Parathyroid adenoma (tissue), 2 donors: Measurements from ENCODE around the gene RNF43.

Source experiments
- H2AFZ ChIP-seq: fragments of 300-600 bp; sonication (generic); one replicate; pipeline ENCODE4 v1.7.0; 2017; ENCODE audit warnings: antibody characterized with exemption, mild to moderate bottlenecking
- H3K27ac ChIP-seq: fragments of 300-600 bp; sonication (generic); one replicate; pipeline ENCODE4 v1.7.0; 2017
- H3K27me3 ChIP-seq: fragments of 300-600 bp; sonication (generic); one replicate; pipeline ENCODE4 v1.7.0; 2017; ENCODE audit warnings: low read length; ENCODE audit not compliant: control insufficient read depth, insufficient read depth
- H3K36me3 ChIP-seq: fragments of 300-600 bp; sonication (generic); one replicate; pipeline ENCODE4 v1.7.0; 2017; ENCODE audit warnings: low read length; ENCODE audit not compliant: control insufficient read depth, insufficient read depth
- H3K4me1 ChIP-seq: fragments of 300-600 bp; sonication (generic); one replicate; pipeline ENCODE4 v1.7.0; 2017; ENCODE audit warnings: control low read depth
- H3K4me2 ChIP-seq: fragments of 300-600 bp; sonication (generic); one replicate; pipeline ENCODE4 v1.7.0; 2017; ENCODE audit warnings: low read length
- H3K4me3 ChIP-seq: fragments of 300-600 bp; sonication (generic); one replicate; pipeline ENCODE4 v1.7.0; 2017; ENCODE audit warnings: low read depth, low read length
- H3K79me2 ChIP-seq: fragments of 300-600 bp; sonication (generic); one replicate; pipeline ENCODE4 v1.7.0; 2017; ENCODE audit warnings: control low read depth
- H3K9ac ChIP-seq: fragments of 300-600 bp; sonication (generic); one replicate; pipeline ENCODE4 v1.7.0; 2017; ENCODE audit warnings: mild to moderate bottlenecking
- H3K9me3 ChIP-seq: fragments of 300-600 bp; sonication (generic); one replicate; pipeline ENCODE4 v1.7.0; 2017; ENCODE audit warnings: low read length; ENCODE audit not compliant: control insufficient read depth
- CTCF ChIP-seq: fragments of 300-600 bp; sonication (generic); IDR thresholded peaks from one replicate; pipeline ENCODE4 v1.7.0; 2017; ENCODE audit warnings: antibody characterized with exemption, mild to moderate bottlenecking
- donor health status: primary hyperparathyroidism.

The RNF43 gene

DNA sequence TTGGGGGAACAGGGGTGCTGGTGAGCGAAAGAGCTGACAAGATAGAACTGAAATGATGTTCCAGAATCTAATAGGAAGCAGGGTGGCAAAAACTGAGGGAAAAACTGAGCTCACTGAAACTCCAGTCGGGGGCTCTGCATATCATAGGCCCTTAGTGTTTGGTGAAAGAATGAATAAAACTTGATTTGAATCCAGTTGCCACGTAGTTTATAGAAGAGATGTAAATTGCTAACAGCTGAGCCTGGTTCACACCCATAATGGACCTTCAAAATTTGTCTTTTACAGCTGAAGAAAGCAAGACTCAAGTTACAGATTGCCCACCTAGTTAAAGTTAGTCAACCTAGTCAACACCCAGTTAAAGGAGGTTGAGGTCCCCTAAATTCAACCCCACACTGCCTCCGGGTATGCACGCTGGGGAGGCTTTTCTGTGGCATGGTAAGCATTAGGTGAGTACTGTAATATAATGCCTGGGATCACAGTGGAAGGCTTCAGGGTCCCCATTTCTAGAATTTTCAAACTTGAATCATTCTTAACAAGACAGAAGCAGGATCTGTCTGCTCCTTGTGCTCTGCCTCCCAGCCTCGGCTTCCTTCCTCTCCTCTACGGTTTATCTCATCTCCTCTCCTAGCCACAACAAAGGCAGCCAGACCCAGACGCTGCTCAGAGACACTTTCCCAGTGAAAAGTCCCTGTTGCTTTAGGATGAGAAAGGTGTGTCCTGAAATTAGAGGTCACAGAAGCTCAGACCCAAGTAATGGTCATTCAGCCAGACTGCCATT lies 38.4 kb downstream of the RNF43 start:
- peak overlapping the region; percentile 58 for H3K27ac ChIP-seq
- peaks cover 48% of the 10 kb centered on the region for H3K4me1 ChIP-seq
- TF ChIP-seq CTCF = no peak
- H3K36me3 ChIP-seq = no peaks in the 10 kb centered on the region
- H2AFZ ChIP-seq = peak overlapping the region; percentile 78
- peak overlapping the region; percentile 26 for H3K4me2 ChIP-seq
- H3K9me3 ChIP-seq = no peaks in the 10 kb centered on the region
- no peaks in the 10 kb centered on the region for H3K79me2 ChIP-seq
- H3K4me3 ChIP-seq = no peak overlapping the region
- H3K9ac ChIP-seq = no peak overlapping the region
- no peaks in the 10 kb centered on the region for H3K27me3 ChIP-seq

DNA sequence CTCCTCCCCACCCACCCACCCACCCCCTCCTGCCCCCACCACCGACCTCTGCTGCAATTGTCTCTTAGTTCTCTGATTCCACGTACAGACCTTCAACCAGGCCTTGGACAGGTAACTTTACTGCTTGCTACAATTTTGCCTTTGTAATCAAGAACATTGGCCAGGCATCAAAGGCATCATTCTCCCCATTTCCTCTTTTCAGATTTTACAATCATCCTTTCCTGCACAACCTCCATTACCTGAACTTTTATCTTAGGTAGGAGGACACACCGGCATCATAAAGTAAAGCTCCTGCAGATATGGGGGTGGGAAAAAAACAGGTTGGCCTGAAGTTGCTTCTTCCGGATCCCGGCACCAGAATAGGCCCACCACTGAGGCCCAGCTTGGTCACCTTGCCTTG lies 39.7 kb downstream of the RNF43 start:
- Histone ChIP-seq H3K79me2 (no peaks in the 10 kb centered on the region), H3K27ac (peak overlapping the region; percentile 49), H3K9ac (no peak overlapping the region), H3K9me3 (no peaks in the 10 kb centered on the region), H3K36me3 (no peaks in the 10 kb centered on the region), H2AFZ (no peak overlapping the region), H3K4me3 (no peak overlapping the region), H3K4me2 (no peak overlapping the region), H3K27me3 (no peaks in the 10 kb centered on the region), H3K4me1 (peaks cover 46% of the 10 kb centered on the region)
- TF ChIP-seq CTCF = no peak

- Histone ChIP-seq H3K27ac (peak overlapping the region; percentile 64), H3K27me3 (no peaks in the 10 kb centered on the region), H3K4me3 (no peak overlapping the region), H3K36me3 (no peaks in the 10 kb centered on the region), H2AFZ (no peak overlapping the region), H3K9ac (no peak overlapping the region), H3K9me3 (no peaks in the 10 kb centered on the region), H3K4me2 (peak overlapping the region; percentile 37), H3K4me1 (peaks cover 40% of the 10 kb centered on the region), H3K79me2 (peaks cover 4% of the 10 kb centered on the region)
- TF ChIP-seq CTCF = no peak
Measured at GRCh38 chr17:58377093-58377601, 40.2 kb downstream of the RNF43 start.

DNA sequence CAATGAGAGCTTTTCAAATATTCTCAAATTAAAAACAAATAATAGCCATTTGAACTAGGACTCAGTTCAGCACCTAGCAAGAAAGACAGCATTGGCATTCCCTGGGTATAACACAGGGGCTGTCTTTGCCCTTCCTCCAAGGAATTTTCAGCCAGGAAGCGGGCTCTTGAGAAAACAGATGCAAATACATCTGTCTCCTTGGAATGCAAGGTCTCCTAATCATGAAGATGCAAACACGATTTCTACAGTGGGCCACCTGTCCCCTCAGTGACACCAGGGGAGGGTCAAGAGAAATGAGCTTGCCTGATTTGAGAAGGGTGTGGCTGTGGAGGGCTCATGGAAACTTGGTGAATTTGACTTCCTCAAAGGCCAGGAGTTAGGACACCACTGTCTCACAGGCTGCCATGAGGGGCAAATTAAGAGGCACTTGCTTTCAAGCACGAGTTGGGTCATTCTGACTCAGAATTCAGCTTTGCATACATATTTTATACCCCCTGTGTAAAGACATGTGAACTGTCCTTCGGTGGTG lies 40.8 kb downstream of the RNF43 start:
- no peaks in the 10 kb centered on the region for H3K27me3 ChIP-seq
- no peaks in the 10 kb centered on the region for H3K9me3 ChIP-seq
- no peak overlapping the region for H2AFZ ChIP-seq
- no peak overlapping the region for H3K4me3 ChIP-seq
- H3K36me3 ChIP-seq = no peaks in the 10 kb centered on the region
- no peak for TF ChIP-seq CTCF
- H3K27ac ChIP-seq = peak overlapping the region; percentile 64
- H3K4me1 ChIP-seq = peaks cover 38% of the 10 kb centered on the region
- H3K79me2 ChIP-seq = peaks cover 8% of the 10 kb centered on the region
- H3K4me2 ChIP-seq = peak overlapping the region; percentile 37
- H3K9ac ChIP-seq = no peak overlapping the region
